ENCODE results near the gene TMX4. TPM values are rescaled to one million over a fixed set of nuclear protein-coding genes. Genes with fewer than 3 reads are reported as not detected.
"Not testable (repeated sequence)": the region's sequence is repeated elsewhere in the genome, so short reads cannot be mapped to it uniquely, and the experiment has no call there.

Gene TMX4
- total RNA-seq, 2 donors from 2014 or later, result 41.5 to 44.4 TPM

DNA sequence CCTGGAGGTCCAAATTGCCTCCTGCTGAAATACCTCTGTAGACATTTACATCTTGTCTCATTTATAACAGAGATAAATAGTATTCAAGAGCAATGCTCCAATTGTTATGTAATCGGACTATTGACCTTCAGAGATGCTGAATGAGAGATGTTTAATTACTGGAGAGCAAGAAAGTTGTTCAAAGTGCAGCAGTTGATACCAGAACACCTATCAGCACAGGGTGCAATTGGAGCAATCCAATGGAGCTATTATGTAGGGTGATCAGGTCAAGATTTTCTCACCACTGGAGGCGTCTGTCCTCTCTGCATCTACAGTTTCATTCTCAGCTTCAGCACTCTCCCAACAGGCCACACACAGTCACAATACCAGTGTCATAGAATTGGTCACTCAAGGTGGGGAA is 19.5 kb upstream of the TMX4 start:
- Mint-ChIP-seq H3K4me1 (ENCODE audit: low read depth in 2 of 2) (peaks cover 3 to 6% of the 10 kb centered on the region in 2 donors), H3K27ac (no peak overlapping the region), H3K4me3 (no peak overlapping the region), H3K9me3 (no peaks in the 10 kb centered on the region), H3K27me3 (peaks cover 8 to 9% of the 10 kb centered on the region in 2 donors), H3K36me3 (no peaks in the 10 kb centered on the region)
- ATAC-seq (no peak), DNase-seq (ENCODE audit: low spot score) (no peak)

DNA sequence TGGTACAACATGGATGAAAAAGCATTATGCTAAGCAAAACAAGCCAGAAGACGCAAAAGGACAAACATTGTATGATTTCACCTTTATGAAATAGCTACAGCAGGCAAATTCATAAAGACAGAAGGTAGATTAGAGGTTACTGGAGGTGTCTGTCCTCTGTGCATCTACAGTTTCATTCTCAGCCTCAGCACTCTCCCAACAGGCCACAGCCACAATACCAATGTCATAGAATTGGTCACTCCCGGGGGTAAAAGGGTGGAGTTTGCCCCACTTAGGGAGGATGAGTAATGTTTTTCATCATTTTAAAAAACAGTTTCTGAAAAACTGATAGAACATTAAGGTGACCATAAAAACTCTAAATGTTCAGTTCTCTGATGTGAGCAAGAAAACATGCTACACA is 17.2 kb upstream of the TMX4 start:
- Mint-ChIP-seq H3K36me3 (no peaks in the 10 kb centered on the region), H3K4me1 (ENCODE audit: low read depth in 2 of 2) (peaks cover 0 to 6% of the 10 kb centered on the region in 2 donors), H3K27me3 (peaks cover 0 to 6% of the 10 kb centered on the region in 2 donors), H3K27ac (no peak overlapping the region), H3K4me3 (no peak overlapping the region), H3K9me3 (no peaks in the 10 kb centered on the region)
- DNase-seq (ENCODE audit: low spot score), result no peak
- peak; percentile 60 to 78 for ATAC-seq

DNA sequence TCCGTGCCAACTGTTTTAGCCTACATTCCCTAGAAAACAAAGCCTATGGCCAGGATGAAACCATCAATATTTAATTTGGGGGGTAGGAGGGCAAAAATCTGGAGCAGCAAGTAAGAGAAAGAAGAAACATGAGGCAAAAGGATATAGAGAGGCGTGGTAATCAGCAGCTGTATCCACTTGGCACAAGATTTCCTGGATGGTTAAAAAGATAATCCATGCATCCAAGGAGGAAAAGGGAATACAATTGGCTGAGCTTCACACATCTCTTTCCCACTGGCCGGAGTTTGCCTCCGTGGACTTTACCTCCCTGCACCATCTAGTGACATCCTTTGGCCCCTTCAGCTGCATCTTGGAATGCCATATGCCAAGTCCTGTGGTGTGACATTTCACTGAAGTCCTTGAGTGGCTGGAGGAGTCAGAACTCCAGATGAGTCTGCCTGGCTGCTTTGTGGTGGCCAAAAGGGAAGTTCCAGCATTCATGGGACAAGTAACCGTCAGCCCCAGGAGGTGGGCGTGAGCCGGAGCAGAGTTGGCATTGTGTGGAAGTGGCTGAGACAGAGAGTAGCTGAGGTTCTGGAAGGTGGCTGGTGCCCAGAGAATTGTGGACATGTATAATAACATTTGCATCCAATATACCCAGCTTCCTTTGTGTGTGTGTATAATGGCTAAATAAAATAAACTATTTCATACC is 13.7 kb upstream of the TMX4 start:
- DNase-seq (ENCODE audit: low spot score) (no peak), ATAC-seq (no peak)
- H3K36me3 Mint-ChIP-seq, result no peaks in the 10 kb centered on the region
- no peaks in the 10 kb centered on the region for H3K9me3 Mint-ChIP-seq
- no peak overlapping the region for H3K4me3 Mint-ChIP-seq
- peaks cover 0 to 6% of the 10 kb centered on the region in 2 donors for H3K27me3 Mint-ChIP-seq
- H3K27ac Mint-ChIP-seq, result no peak overlapping the region
- H3K4me1 Mint-ChIP-seq (ENCODE audit: low read depth in 2 of 2), result peaks cover 0 to 6% of the 10 kb centered on the region in 2 donors

DNA sequence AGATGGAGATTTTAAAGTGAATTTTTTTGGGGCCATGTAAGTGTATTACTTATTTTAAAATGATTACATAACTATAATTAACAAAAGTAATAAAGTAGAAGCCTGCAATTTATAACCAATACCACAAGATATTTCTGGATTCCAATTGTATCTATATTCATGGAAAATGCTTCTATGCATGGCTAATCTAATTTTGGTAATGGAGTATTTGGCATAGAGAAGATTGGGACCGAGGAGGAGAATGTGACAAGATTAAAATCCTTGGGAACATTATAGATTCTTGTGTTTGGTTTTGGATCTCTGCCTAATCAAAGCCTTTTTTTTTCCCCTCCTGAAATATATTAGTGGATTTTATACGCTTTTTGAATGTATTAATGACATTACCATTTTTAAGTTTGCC is 12.9 kb upstream of the TMX4 start:
- no peak for DNase-seq (ENCODE audit: low spot score)

DNA sequence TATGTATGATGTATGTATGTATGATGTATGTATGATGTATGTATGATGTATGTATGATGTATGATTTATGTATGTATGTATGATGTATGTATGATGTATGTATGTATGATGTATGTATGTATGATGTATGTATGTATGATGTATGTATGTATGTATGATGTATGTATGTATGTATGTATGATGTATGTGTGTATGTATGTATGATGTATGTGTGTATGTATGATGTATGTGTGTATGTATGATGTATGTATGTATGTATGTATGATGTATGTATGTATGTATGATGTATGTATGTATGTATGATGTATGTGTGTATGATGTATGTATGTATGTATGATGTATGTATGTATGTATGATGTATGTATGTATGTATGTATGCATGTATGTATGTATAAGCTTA is 12.0 kb upstream of the TMX4 start:
- not testable (repeated sequence) for H3K4me3 Mint-ChIP-seq; DNase-seq (ENCODE audit: low spot score); ATAC-seq; H3K9me3 Mint-ChIP-seq; H3K36me3 Mint-ChIP-seq; H3K27me3 Mint-ChIP-seq; H3K27ac Mint-ChIP-seq; H3K4me1 Mint-ChIP-seq (ENCODE audit: low read depth in 2 of 2)

More for the DNA sequence above, 12.9 kb upstream of the TMX4 start:
- Mint-ChIP-seq H3K9me3 (no peaks in the 10 kb centered on the region), H3K36me3 (no peaks in the 10 kb centered on the region), H3K27me3 (peaks cover 0 to 6% of the 10 kb centered on the region in 2 donors), H3K4me3 (no peak overlapping the region), H3K27ac (no peak overlapping the region), H3K4me1 (ENCODE audit: low read depth in 2 of 2) (peaks cover 0 to 6% of the 10 kb centered on the region in 2 donors)
- ATAC-seq, result no peak

DNA sequence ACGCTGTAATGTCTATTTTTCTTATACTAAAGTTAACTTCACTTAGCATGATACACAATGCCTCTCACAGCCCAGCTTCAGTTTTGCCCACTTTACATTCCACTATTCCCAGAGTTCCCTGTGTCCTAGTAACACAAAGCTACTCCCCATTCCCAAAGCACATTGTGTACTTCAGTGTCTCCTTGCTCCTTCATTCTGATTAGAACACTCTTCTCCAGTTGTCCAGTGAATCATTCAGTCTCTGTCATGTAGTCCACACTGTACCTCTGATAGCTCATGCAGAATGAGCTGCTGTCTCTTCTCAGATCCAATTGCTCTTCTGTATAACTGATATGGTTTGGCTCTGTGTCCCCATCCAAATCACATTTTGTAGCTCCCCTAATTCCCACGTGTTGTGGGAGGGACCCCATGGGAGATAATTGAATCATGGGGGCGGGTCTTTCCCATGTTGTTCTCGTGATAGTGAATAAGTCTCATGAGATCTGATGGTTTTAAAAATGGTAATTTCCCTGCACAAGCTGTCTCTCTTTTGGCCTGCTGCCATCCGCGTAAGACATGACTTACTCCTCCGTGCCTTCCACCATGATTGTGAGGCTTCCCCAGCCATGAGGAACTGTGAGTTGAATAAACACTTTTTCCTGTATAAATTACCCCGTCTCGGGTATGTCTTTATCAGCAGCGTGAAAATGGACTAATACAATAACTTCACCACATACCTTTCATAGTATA is 2.1 kb upstream of the TMX4 start:
- Mint-ChIP-seq H3K36me3 (no peaks in the 10 kb centered on the region), H3K4me3 (no peak overlapping the region), H3K4me1 (ENCODE audit: low read depth in 2 of 2) (peaks cover 11 to 16% of the 10 kb centered on the region in 2 donors), H3K9me3 (no peaks in the 10 kb centered on the region), H3K27me3 (no peaks in the 10 kb centered on the region), H3K27ac (no peak overlapping the region)
- no peak for DNase-seq (ENCODE audit: low spot score)
- no peak for ATAC-seq

DNA sequence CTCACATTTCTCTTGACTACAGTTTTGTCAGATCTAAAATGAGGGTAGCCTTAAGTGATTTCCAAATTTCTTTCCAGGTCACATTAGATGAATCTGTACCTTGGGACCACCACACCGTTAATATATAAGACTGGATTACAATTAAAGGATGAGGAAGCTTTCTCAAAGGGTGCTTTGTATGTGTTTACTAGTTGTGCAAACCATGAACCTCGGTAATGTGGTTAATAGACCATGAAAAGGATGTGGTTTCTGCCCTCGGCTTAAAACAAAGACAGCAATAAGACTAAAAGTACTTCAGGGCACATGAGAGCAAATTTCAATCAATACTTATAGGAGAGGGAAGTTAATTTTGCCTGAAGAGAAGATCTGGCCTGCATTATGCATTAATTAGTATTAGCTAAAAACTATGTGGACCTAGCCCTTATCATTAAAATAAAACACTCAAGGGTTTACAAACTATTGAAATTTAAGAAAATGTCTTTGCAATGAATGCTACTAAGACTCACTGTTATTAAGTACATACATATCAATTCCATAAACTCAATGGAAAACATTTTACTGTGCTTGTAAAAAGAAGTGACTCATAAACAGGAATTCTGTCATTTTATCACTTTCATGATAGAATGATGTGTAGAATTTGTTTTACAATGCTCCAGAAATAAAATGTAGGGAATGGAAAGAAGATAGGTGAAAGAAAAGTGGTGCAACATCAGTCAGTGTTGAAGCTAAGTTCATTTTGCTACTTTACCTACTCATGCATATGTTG is 936 bp upstream of the TMX4 start:
- Mint-ChIP-seq H3K9me3 (no peaks in the 10 kb centered on the region), H3K27ac (no peak overlapping the region), H3K4me3 (no peak overlapping the region), H3K4me1 (ENCODE audit: low read depth in 2 of 2) (peaks cover 11 to 24% of the 10 kb centered on the region in 2 donors), H3K36me3 (no peaks in the 10 kb centered on the region), H3K27me3 (no peaks in the 10 kb centered on the region)
- DNase-seq (ENCODE audit: low spot score) (no peak), ATAC-seq (no peak)

DNA sequence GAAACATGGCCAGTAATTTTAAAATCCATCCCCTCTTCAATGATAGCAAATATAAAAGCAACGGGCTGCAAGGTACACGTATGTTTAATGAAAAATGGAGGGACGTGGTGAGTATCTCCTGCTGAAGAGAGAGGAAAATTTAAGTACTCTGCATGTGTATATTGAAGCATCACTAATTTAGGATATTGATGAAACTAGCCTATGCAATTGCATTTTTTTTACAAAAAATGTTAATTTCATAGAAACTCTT is 362 bp upstream of the TMX4 start:
- DNase-seq (ENCODE audit: low spot score) (no peak), ATAC-seq (no peak)
- peaks cover 13 to 30% of the 10 kb centered on the region in 2 donors for H3K4me1 Mint-ChIP-seq (ENCODE audit: low read depth in 2 of 2)
- H3K4me3 Mint-ChIP-seq, result no peak overlapping the region
- H3K27me3 Mint-ChIP-seq, result no peaks in the 10 kb centered on the region
- H3K27ac Mint-ChIP-seq, result no peak overlapping the region
- no peaks in the 10 kb centered on the region for H3K9me3 Mint-ChIP-seq
- no peaks in the 10 kb centered on the region for H3K36me3 Mint-ChIP-seq

DNA sequence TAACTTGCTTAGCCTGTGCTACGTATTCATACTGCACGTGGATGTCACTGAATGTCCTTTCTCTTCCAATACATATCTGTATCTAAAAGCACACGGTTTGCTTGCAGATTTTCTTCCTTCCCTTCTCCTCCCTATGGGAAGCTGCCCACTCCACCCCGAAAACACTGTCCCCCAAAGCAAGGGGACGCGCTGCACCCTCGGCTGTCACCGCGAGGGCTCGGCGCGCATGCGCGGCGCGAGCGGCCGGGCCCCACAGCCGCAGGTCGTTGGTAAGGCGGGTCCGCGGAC is 659 bp downstream of the TMX4 start:
- Mint-ChIP-seq H3K4me3 (peak overlapping the region; percentile 90), H3K9me3 (no peaks in the 10 kb centered on the region), H3K27ac (peak overlapping the region; percentile 75 to 90), H3K4me1 (ENCODE audit: low read depth in 2 of 2) (peaks cover 20 to 40% of the 10 kb centered on the region in 2 donors), H3K36me3 (no peaks in the 10 kb centered on the region), H3K27me3 (no peaks in the 10 kb centered on the region)
- DNase-seq (ENCODE audit: low spot score) (peak; percentile 76), ATAC-seq (peak; percentile 81 to 82)

DNA sequence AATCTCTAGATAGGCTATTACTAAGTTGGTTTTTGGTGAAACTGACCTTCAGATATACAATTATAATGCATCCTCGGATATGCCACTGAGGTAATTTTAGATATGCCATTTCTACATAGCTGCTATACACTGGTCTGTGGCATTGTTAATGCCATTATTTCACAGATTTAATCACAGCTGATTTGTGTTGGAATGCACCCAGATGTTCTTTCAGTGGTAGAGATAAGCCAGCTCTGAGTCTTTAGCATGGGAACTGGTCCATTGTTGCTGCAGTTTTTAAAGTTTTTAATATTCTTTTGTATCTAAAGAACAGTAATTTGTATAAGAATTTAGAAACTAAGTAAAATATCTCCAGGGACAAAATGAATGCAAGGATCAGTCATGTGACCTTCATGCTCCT is 6.8 kb downstream of the TMX4 start:
- no peak overlapping the region for H3K4me3 Mint-ChIP-seq
- H3K27me3 Mint-ChIP-seq, result no peaks in the 10 kb centered on the region
- ATAC-seq (no peak), DNase-seq (ENCODE audit: low spot score) (no peak)
- peaks cover 19 to 35% of the 10 kb centered on the region in 2 donors for H3K4me1 Mint-ChIP-seq (ENCODE audit: low read depth in 2 of 2)
- H3K36me3 Mint-ChIP-seq, result no peaks in the 10 kb centered on the region
- no peaks in the 10 kb centered on the region for H3K9me3 Mint-ChIP-seq
- no peak overlapping the region for H3K27ac Mint-ChIP-seq

DNA sequence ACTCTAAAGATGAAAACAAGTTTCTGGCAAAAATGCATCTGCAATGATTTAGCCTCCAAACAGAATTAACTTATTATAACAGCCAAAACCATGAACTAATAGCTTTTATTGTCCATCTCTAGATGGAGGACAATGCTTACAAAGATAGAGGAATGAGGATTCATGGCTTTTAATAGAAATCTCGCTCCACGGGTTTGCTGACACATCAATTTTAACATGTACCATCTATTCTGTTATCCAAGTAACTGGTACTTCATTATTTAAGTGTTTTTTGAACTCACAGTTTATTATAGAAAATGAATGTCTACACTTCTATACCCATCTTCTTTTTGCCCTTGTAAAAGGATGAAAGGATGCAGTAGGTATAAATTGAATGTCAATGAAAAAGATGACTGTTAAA is 10.8 kb downstream of the TMX4 start:
- no peak for ATAC-seq
- no peak overlapping the region for H3K27ac Mint-ChIP-seq
- DNase-seq (ENCODE audit: low spot score), result no peak
- peaks cover 4% of the 10 kb centered on the region for H3K36me3 Mint-ChIP-seq
- no peaks in the 10 kb centered on the region for H3K27me3 Mint-ChIP-seq
- peaks cover 11 to 12% of the 10 kb centered on the region in 2 donors for H3K4me1 Mint-ChIP-seq (ENCODE audit: low read depth in 2 of 2)
- H3K4me3 Mint-ChIP-seq, result no peak overlapping the region
- H3K9me3 Mint-ChIP-seq, result no peaks in the 10 kb centered on the region

DNA sequence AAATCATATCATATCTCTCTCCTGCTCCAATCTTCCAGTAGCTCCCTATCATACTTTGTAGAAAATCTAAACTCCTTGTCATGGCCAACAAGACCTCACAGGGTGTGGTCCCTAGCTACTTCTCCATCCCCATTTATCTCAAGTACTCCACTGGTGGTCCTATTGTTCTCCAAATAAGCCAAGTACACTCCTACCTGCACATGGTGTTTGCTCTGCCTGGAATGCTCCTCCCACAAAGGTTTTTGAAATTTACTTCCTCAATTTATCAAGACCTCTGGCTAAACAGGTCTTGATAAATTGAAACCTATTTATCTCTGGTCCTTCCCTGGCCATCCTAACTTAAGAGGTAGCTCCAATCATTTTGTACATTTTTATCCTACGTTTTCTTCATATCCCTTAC is 12.1 kb downstream of the TMX4 start:
- Mint-ChIP-seq H3K9me3 (no peaks in the 10 kb centered on the region), H3K36me3 (peaks cover 4% of the 10 kb centered on the region), H3K4me3 (no peak overlapping the region), H3K27me3 (no peaks in the 10 kb centered on the region), H3K27ac (no peak overlapping the region), H3K4me1 (ENCODE audit: low read depth in 2 of 2) (peaks cover 10 to 11% of the 10 kb centered on the region in 2 donors)
- DNase-seq (ENCODE audit: low spot score) (no peak), ATAC-seq (no peak)

DNA sequence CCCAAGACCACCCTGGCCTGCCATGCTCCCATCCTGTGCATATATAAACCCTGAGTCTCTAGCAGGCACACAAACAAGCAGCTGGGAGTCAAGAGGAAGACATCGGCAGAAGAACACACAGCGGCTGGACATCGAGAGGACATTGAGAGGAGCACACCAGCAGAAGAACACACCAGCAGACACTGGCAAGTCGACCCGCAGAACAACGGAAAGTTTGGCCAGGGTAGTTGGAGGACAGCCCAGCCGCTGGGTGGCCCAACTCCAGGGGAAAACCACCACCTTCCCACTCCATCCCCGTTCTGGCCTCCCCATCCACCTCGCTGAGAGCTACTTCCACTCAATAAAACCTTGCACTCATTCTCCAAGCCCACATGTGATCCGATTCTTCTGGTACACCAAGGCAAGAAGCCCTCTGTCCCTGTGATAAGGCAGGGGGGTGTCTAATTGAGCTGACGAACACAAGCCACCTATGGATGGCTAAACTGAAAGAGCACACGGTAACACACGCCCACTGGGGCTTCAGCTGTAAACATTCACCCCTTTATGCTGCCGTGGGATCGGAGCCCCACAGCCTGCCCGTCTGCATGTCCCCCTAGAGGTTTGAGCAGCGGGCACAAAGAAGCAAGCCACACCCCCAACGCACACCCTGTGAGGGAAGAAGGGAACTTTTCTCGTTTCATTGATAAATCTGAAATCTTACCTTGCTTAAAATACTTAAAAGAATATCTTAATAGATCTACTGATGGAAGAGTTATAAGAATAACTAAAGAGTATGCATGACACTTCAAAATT is 13.8 kb downstream of the TMX4 start:
- Mint-ChIP-seq H3K27ac (no peak overlapping the region), H3K27me3 (no peaks in the 10 kb centered on the region), H3K4me1 (ENCODE audit: low read depth in 2 of 2) (peaks cover 7 to 10% of the 10 kb centered on the region in 2 donors), H3K36me3 (peaks cover 8% of the 10 kb centered on the region), H3K4me3 (no peak overlapping the region), H3K9me3 (no peaks in the 10 kb centered on the region)
- ATAC-seq (no peak), DNase-seq (ENCODE audit: low spot score) (no peak)

DNA sequence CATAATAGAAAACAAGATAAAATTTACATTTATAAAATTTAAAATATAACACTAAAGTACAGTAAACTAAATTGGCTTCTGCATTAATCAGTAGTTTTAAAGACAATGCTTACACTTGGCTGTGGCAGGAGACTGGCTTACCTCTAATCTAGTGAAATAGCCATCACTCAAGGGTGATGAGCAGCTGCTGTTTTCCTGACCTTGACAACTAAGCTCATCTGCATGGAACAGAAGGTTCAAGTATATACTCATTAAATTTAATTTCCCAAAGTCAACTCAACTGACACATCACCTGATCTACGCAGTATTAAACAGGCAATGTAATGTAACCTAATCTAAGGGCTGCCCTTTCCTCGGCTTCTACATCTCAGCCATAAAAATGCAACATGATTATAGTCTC is 14.5 kb downstream of the TMX4 start:
- DNase-seq (ENCODE audit: low spot score) (no peak), ATAC-seq (no peak)
- Mint-ChIP-seq H3K36me3 (peaks cover 14% of the 10 kb centered on the region), H3K4me3 (no peak overlapping the region), H3K9me3 (no peaks in the 10 kb centered on the region), H3K27me3 (no peaks in the 10 kb centered on the region), H3K4me1 (ENCODE audit: low read depth in 2 of 2) (peaks cover 13% of the 10 kb centered on the region in 2 donors), H3K27ac (no peak overlapping the region)

All from natural killer cell treated with Interleukin-12 subunit alpha and Interleukin-12 subunit beta and Interleukin-15 and Interleukin-18, amount 100 ng/mL, for 72 hours (primary cell).